GM21786 (cell line): ENCODE results near the gene OOSP3.

Experiments
- ATAC-seq: cut with Tn5 transposase; IDR thresholded peaks from one replicate; pipeline ENCODE4 v1.9.1; 2021; ENCODE audit not compliant: unreplicated experiment

OOSP3 gene

GRCh38 chr11:59943997-59944714 lies 65.6 kb downstream of the OOSP3 start:
- ATAC-seq, result no peak

DNA sequence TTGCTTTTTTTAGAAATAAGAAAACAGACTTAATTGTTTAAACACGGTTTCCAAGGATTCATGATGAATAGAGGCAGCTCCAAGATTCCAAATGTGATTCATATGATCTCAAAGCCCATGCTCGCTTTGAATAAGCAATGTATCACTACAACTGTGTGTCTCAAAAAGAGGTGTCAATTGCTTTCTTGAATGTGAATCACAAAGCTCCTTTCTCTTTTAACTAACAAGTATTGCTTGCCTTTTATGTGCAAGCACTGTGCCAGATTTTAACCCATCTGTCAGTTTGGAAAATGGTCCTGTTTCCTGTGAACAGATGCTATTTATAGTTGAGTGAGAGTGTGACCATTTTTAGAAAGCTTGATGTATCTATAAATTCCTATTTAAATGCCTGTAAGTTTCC lies 66.1 kb downstream of the OOSP3 start:
- ATAC-seq, result no peak
